Neural cell (in vitro differentiated cells): ENCODE results near the gene CCT5. TPM values are rescaled to one million over a fixed set of nuclear protein-coding genes. Genes with fewer than 3 reads are reported as not detected.

ENCODE experiments used
- H2AFZ ChIP-seq: fragments of 200-600, 300-800 bp; sonication (generic), shearing (Covaris generic); 2 replicates; pipeline ENCODE4 v1.6.0; 2014; ENCODE audit warnings: low read depth, mild to moderate bottlenecking, antibody characterized with exemption, low read length, moderate library complexity
- H3F3A ChIP-seq: fragments of 200-600 bp; shearing (Covaris generic); 2 replicates; pipeline ENCODE4 v1.6.1; 2016; ENCODE audit warnings: mild to moderate bottlenecking, moderate library complexity, mixed read lengths, antibody characterized with exemption, low read length; ENCODE audit not compliant: insufficient read depth, poor library complexity, severe bottlenecking
- H3K27ac ChIP-seq: fragments of 200-600, 300-800 bp; sonication (generic), shearing (Covaris generic); 2 replicates; pipeline ENCODE4 v1.5.1; 2014; ENCODE audit warnings: mild to moderate bottlenecking, low read length, moderate library complexity
- H3K27me3 ChIP-seq: fragments of 300-800, 200-600 bp; sonication (generic), shearing (Covaris generic); 2 replicates; pipeline ENCODE4 v1.6.0; 2014; ENCODE audit warnings: mild to moderate bottlenecking, low read depth, low read length, moderate library complexity; ENCODE audit not compliant: insufficient read depth
- H3K36me3 ChIP-seq: fragments of 300-800, 200-600 bp; sonication (generic), shearing (Covaris generic); 2 replicates; pipeline ENCODE4 v1.5.1; 2014; ENCODE audit warnings: mild to moderate bottlenecking, antibody characterized with exemption, low read length, moderate library complexity; ENCODE audit not compliant: insufficient read depth
- H3K4me2 ChIP-seq: fragments of 300-800, 200-600 bp; sonication (generic), shearing (Covaris generic); 2 replicates; pipeline ENCODE4 v1.6.0; 2014; ENCODE audit warnings: mild to moderate bottlenecking, low read length
- H3K4me3 ChIP-seq: fragments of 300-800, 200-600 bp; sonication (generic), shearing (Covaris generic); 2 replicates; pipeline ENCODE4 v1.5.1; 2014; ENCODE audit warnings: mild to moderate bottlenecking, low read length, moderate library complexity
- H3K79me2 ChIP-seq: fragments of 200-600 bp; shearing (Covaris generic); replicated peaks from 2 replicates; pipeline ENCODE4 v1.6.0; 2014; ENCODE audit warnings: mild to moderate bottlenecking, low read length, moderate library complexity; ENCODE audit not compliant: insufficient read depth
- H3K9ac ChIP-seq: fragments of 300-800, 200-600 bp; sonication (generic), shearing (Covaris generic); 2 replicates; pipeline ENCODE4 v1.6.1; 2016; ENCODE audit warnings: mild to moderate bottlenecking, low read length, mixed read lengths
- H3K9me2 ChIP-seq: fragments of 200-600 bp; shearing (Covaris generic); 2 replicates; pipeline ENCODE4 v1.6.1; 2016; ENCODE audit warnings: mild to moderate bottlenecking, low read length, mixed read lengths; ENCODE audit not compliant: insufficient read depth
- H3K9me3 ChIP-seq: fragments of 200-600, 300-800 bp; sonication (generic), shearing (Covaris generic); 2 replicates; pipeline ENCODE4 v1.6.1; 2016; ENCODE audit warnings: mild to moderate bottlenecking, mixed run types, low read length, moderate library complexity, mixed read lengths
- H4K20me1 ChIP-seq: fragments of 200-600 bp; shearing (Covaris generic); 2 replicates; pipeline ENCODE4 v1.6.1; 2016; ENCODE audit warnings: mild to moderate bottlenecking, mixed run types; ENCODE audit not compliant: insufficient read depth
- CTCF ChIP-seq: fragments of 450-650 bp; IDR thresholded peaks from 2 replicates; pipeline ENCODE4 v1.5.1; 2014; ENCODE audit warnings: antibody characterized with exemption, mild to moderate bottlenecking, moderate library complexity; ENCODE audit not compliant: poor library complexity, severe bottlenecking
- EP300 ChIP-seq: fragments of 450-650 bp; conservative IDR thresholded peaks from 2 replicates; pipeline ENCODE4 v1.6.1; 2014; ENCODE audit warnings: antibody characterized with exemption, mild to moderate bottlenecking, moderate library complexity; ENCODE audit not compliant: poor library complexity, severe bottlenecking
- EZH2 ChIP-seq: fragments of 200-600, 300-800 bp; shearing (Covaris generic), sonication (generic); IDR thresholded peaks from 2 replicates; pipeline ENCODE4 v1.6.1; 2014; ENCODE audit warnings: antibody characterized with exemption, low read length, borderline replicate concordance, mild to moderate bottlenecking; ENCODE audit not compliant: insufficient read depth, poor library complexity, severe bottlenecking
- MXI1 ChIP-seq: fragments of 450-650 bp; conservative IDR thresholded peaks from 2 replicates; pipeline ENCODE4 v1.6.1; 2014; ENCODE audit warnings: antibody characterized with exemption, mild to moderate bottlenecking; ENCODE audit not compliant: poor library complexity, severe bottlenecking
- POLR2AphosphoS5 ChIP-seq: IDR thresholded peaks from 2 replicates; pipeline ENCODE4 v1.6.1; 2012
- RAD21 ChIP-seq: fragments of 450-650 bp; conservative IDR thresholded peaks from 2 replicates; pipeline ENCODE4 v1.6.1; 2014; ENCODE audit warnings: antibody characterized with exemption, mild to moderate bottlenecking, moderate library complexity
- SMC3 ChIP-seq: fragments of 450-650 bp; conservative IDR thresholded peaks from 2 replicates; pipeline ENCODE4 v1.6.1; 2014; ENCODE audit warnings: antibody characterized with exemption, mild to moderate bottlenecking, moderate library complexity; ENCODE audit not compliant: poor library complexity
- TAF1 ChIP-seq: IDR thresholded peaks from 2 replicates; pipeline ENCODE4 v1.6.1; 2012; ENCODE audit warnings: low read depth
- polyA plus RNA-seq: library from polyadenylated mRNA; depleted of rRNA; stranded (reverse); fragments of >200 nt; gene quantifications from 2 replicates; pipeline ENCODE4 v1.2.3, GENCODE V29; 2014
- TF ChIP-seq, protein P1 (sequence below): IDR thresholded peaks from 2 replicates; pipeline ENCODE4 v1.6.1; 2012; ENCODE audit warnings: borderline replicate concordance

Gene CCT5
- polyA plus RNA-seq, 1 donor from 2014 or later = 455 TPM

- no peak for TF ChIP-seq SMC3
Observed at GRCh38 chr5:10286162-10286861, 36.2 kb downstream of the CCT5 start (continued).

DNA sequence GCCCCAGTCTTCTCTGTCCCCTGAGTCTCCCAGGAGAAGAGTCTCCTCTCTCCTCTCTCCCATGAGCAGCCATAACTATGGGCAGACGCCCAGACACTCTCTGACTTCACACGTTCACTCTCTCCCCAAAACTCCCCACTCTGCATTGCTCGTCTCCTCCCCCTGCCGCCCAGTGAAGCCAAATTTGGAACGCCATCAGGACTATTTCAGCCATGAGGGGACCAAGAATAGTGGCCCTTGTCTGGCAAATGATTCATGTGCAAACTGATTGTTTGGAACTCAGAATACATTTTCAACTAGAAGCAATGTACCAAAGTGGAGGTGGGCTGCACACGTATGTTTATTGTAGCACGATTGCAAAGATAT is 36.8 kb downstream of the CCT5 start:
- H4K20me1 ChIP-seq = no peaks in the 10 kb centered on the region
- H3K27me3 ChIP-seq = no peaks in the 10 kb centered on the region
- no peak overlapping the region for H2AFZ ChIP-seq
- H3F3A ChIP-seq = no peaks in the 10 kb centered on the region
- H3K79me2 ChIP-seq = no peaks in the 10 kb centered on the region
- H3K9me2 ChIP-seq = no peaks in the 10 kb centered on the region
- H3K4me3 ChIP-seq = no peak overlapping the region
- TF ChIP-seq, protein P1, sequence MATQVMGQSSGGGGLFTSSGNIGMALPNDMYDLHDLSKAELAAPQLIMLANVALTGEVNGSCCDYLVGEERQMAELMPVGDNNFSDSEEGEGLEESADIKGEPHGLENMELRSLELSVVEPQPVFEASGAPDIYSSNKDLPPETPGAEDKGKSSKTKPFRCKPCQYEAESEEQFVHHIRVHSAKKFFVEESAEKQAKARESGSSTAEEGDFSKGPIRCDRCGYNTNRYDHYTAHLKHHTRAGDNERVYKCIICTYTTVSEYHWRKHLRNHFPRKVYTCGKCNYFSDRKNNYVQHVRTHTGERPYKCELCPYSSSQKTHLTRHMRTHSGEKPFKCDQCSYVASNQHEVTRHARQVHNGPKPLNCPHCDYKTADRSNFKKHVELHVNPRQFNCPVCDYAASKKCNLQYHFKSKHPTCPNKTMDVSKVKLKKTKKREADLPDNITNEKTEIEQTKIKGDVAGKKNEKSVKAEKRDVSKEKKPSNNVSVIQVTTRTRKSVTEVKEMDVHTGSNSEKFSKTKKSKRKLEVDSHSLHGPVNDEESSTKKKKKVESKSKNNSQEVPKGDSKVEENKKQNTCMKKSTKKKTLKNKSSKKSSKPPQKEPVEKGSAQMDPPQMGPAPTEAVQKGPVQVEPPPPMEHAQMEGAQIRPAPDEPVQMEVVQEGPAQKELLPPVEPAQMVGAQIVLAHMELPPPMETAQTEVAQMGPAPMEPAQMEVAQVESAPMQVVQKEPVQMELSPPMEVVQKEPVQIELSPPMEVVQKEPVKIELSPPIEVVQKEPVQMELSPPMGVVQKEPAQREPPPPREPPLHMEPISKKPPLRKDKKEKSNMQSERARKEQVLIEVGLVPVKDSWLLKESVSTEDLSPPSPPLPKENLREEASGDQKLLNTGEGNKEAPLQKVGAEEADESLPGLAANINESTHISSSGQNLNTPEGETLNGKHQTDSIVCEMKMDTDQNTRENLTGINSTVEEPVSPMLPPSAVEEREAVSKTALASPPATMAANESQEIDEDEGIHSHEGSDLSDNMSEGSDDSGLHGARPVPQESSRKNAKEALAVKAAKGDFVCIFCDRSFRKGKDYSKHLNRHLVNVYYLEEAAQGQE = no peak
- no peak for TF ChIP-seq EZH2
- TF ChIP-seq POLR2AphosphoS5 = no peak
- TF ChIP-seq MXI1 = no peak
- TF ChIP-seq TAF1 = no peak
- TF ChIP-seq EP300 = no peak
- TF ChIP-seq RAD21 = no peak
- no peak for TF ChIP-seq SMC3
- no peak for TF ChIP-seq CTCF
- no peak overlapping the region for H3K9ac ChIP-seq
- no peak overlapping the region for H3K27ac ChIP-seq
- no peak overlapping the region for H3K4me2 ChIP-seq
- H3K9me3 ChIP-seq = no peaks in the 10 kb centered on the region
- no peaks in the 10 kb centered on the region for H3K36me3 ChIP-seq

- Histone ChIP-seq H3K27ac (no peak overlapping the region), H3F3A (no peaks in the 10 kb centered on the region), H3K9ac (no peak overlapping the region), H3K36me3 (no peaks in the 10 kb centered on the region), H3K4me2 (no peak overlapping the region), H4K20me1 (no peaks in the 10 kb centered on the region), H3K9me2 (no peaks in the 10 kb centered on the region), H3K27me3 (no peaks in the 10 kb centered on the region), H3K79me2 (no peaks in the 10 kb centered on the region), H2AFZ (no peak overlapping the region), H3K4me3 (no peak overlapping the region), H3K9me3 (no peaks in the 10 kb centered on the region)
- TF ChIP-seq EZH2 (no peak), EP300 (no peak), RAD21 (no peak), POLR2AphosphoS5 (no peak), CTCF (no peak), SMC3 (no peak), MXI1 (no peak), TAF1 (no peak)
- TF ChIP-seq, protein P1 = no peak
Observed at GRCh38 chr5:10288592-10289219, 38.6 kb downstream of the CCT5 start.
